NCI-H1436 (cell line): ENCODE results near the gene DGKA.
"Not testable (repeated sequence)": the region's sequence is repeated elsewhere in the genome, so short reads cannot be mapped to it uniquely, and the experiment has no call there.

Experiments
- DNase-seq: peaks from one replicate; lab custom pipeline; 2025; lab: John Stamatoyannopoulos, UW

Gene DGKA

DNA sequence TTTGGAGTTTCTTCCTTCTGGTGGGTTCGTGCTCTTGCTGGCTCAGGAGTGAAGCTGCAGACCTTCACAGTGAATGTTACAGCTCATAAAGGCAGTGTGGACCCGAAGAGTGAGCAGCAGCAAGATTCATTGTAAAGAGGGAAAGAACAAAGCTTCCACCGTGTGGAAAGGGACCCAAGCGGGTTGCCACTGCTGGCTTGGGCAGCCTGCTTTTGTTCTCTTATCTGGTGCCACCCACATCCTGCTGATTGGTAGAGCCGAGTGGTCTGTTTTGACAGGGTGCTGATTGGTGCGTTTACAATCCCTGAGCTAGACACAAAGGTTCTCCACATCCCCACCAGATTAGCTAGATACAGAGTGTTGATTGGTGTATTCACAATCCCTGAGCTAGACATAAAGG lies 68.6 kb downstream of the DGKA start:
- DNase-seq: not testable (repeated sequence)

DNA sequence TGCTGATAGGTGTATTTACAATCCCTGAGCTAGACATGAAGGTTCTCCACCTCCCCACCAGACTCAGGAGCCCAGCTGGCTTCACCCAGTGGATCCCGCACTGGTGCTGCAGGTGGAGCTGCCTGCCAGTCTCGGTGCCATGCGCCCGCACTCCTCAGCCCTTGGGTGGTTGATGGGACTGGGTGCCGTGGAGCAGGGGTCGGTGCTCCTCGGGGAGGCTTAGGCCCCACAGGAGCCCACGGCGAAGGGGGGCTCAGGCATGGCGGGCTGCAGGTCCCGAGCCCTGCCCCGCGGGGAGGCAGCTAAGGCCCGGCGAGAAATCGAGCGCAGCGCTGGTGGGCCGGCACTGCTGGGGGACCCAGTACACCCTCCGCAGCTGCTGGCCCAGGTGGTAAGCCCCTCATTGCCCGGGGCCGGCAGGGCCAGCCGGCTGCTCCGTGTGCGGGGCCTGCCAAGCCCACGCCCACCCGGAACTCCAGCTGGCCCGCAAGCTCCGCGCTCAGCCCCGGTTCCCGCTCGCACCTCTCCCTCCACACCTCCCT lies 69.1 kb downstream of the DGKA start:
- not testable (repeated sequence) for DNase-seq

GRCh38 chr12:56001487-56002100 lies 70.6 kb downstream of the DGKA start:
- no peak for DNase-seq

- DNase-seq: not testable (repeated sequence)
These were observed 72.4 kb downstream of the DGKA start for GRCh38 chr12:56003376-56003775.
